Measurements from ENCODE around the gene CBFA2T3.

DNA sequence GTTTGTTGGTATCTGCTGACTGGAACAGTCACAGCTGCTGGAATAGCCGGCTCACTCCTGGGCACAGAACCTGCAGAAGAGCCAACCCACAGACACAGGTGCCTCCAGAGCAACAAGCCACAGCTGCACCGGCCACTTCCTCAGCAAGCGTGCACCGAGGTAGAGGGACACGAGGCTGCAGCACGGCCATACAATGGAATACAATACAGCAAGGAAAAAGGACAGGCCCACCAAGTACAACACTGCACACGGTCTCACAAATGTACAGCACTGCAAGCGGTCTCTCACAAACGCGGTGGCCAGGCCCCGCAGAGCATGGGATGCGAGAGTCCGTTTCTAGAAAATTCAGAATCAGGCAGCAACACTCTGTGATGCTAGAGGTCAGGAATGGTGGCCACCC lies 63.1 kb downstream of the CBFA2T3 start:
- TF ChIP-seq TAF1 (IDR thresholded peaks at IDR 0.05; ENCODE audit: borderline replicate concordance, insufficient read depth, low read length) (no peak), SIN3A (IDR thresholded peaks at IDR 0.05; ENCODE audit: borderline replicate concordance, insufficient read depth, low read length) (no peak)
- TF ChIP-seq, protein P1, sequence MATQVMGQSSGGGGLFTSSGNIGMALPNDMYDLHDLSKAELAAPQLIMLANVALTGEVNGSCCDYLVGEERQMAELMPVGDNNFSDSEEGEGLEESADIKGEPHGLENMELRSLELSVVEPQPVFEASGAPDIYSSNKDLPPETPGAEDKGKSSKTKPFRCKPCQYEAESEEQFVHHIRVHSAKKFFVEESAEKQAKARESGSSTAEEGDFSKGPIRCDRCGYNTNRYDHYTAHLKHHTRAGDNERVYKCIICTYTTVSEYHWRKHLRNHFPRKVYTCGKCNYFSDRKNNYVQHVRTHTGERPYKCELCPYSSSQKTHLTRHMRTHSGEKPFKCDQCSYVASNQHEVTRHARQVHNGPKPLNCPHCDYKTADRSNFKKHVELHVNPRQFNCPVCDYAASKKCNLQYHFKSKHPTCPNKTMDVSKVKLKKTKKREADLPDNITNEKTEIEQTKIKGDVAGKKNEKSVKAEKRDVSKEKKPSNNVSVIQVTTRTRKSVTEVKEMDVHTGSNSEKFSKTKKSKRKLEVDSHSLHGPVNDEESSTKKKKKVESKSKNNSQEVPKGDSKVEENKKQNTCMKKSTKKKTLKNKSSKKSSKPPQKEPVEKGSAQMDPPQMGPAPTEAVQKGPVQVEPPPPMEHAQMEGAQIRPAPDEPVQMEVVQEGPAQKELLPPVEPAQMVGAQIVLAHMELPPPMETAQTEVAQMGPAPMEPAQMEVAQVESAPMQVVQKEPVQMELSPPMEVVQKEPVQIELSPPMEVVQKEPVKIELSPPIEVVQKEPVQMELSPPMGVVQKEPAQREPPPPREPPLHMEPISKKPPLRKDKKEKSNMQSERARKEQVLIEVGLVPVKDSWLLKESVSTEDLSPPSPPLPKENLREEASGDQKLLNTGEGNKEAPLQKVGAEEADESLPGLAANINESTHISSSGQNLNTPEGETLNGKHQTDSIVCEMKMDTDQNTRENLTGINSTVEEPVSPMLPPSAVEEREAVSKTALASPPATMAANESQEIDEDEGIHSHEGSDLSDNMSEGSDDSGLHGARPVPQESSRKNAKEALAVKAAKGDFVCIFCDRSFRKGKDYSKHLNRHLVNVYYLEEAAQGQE (IDR thresholded peaks at IDR 0.05; ENCODE audit: insufficient read depth in 1 of 2, low read depth in 2 of 2, low read length in 2 of 2): no peak
